ENCODE results near the gene MYO15B. TPM values are rescaled to one million over a fixed set of nuclear protein-coding genes. Genes with fewer than 3 reads are reported as not detected.

The MYO15B gene
- polyA plus RNA-seq, 1 donor from 2014 or later = 2.4 TPM

DNA sequence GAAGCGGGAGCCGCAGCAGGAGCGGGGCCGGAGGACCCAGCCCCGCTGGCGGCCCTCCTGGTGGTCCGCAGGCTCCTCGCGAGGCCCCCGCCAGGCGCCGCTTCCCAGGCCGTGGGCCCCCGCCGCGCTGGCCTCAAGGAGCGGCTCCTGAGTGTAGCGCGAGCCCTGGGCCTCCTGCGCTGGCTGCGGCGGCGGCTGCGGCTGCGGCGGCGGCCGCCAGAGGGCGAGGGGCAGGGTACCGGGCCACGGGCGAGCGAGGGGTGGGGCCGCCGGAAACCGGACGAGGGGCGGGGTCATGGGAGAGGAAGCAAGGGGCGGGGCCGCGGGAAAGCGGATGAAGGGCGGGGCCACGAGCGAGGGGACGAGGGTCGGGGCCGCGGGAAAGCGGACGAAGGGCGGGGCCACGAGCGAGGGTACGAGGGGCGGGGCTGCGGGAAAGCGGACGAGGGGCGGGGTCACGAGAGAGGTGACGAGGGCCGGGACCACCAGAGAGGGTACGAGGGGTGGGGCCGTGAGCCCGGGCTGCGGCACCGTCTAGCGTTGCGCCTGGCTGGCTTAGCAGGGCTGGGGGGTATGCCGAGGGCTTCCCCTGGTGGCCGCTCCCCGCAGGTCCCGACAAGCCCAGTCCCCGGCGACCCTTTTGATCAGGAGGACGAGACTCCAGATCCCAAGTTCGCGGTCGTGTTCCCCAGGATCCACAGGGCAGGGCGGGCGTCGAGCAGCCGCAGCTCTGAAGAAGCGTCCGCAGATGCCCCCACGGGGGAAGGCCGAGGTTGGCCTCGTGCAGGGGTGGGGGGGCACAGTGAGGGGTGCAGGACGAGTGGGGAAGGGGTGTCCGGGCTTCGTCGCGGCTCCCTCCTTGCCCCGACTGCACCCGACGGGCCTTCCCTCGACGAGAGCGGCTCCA is 1.7 kb downstream of the MYO15B start:
- H3K4me2 ChIP-seq (ENCODE audit: low read length) = no peak overlapping the region
- H3K9me2 ChIP-seq (ENCODE audit: insufficient read depth, low read length) = no peaks in the 10 kb centered on the region
- H3F3A ChIP-seq (ENCODE audit: insufficient read depth, low read length, poor library complexity, severe bottlenecking) = no peaks in the 10 kb centered on the region
- H2AFZ ChIP-seq (ENCODE audit: low read depth, low read length) = no peak overlapping the region
- no peaks in the 10 kb centered on the region for H3K79me2 ChIP-seq (replicated peaks; ENCODE audit: insufficient read depth, low read length)
- no peak overlapping the region for H3K27ac ChIP-seq (ENCODE audit: low read length)
- H3K9ac ChIP-seq (ENCODE audit: low read length) = peak overlapping the region; percentile 34
- TF ChIP-seq, protein P1, sequence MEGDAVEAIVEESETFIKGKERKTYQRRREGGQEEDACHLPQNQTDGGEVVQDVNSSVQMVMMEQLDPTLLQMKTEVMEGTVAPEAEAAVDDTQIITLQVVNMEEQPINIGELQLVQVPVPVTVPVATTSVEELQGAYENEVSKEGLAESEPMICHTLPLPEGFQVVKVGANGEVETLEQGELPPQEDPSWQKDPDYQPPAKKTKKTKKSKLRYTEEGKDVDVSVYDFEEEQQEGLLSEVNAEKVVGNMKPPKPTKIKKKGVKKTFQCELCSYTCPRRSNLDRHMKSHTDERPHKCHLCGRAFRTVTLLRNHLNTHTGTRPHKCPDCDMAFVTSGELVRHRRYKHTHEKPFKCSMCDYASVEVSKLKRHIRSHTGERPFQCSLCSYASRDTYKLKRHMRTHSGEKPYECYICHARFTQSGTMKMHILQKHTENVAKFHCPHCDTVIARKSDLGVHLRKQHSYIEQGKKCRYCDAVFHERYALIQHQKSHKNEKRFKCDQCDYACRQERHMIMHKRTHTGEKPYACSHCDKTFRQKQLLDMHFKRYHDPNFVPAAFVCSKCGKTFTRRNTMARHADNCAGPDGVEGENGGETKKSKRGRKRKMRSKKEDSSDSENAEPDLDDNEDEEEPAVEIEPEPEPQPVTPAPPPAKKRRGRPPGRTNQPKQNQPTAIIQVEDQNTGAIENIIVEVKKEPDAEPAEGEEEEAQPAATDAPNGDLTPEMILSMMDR (IDR thresholded peaks at IDR 0.05; ENCODE audit: poor library complexity, severe bottlenecking) = no peak
- no peak for TF ChIP-seq EZH2 (IDR thresholded peaks at IDR 0.05; ENCODE audit: borderline replicate concordance, insufficient read depth, low read length, poor library complexity, severe bottlenecking)
- no peak for TF ChIP-seq TAF1 (IDR thresholded peaks at IDR 0.05; ENCODE audit: low read depth)
- TF ChIP-seq POLR2AphosphoS5 (IDR thresholded peaks at IDR 0.05) = no peak
- no peaks in the 10 kb centered on the region for H4K20me1 ChIP-seq (ENCODE audit: insufficient read depth)
- H3K4me3 ChIP-seq (ENCODE audit: low read length) = peak overlapping the region; percentile 64
- peaks cover 25% of the 10 kb centered on the region for H3K27me3 ChIP-seq (ENCODE audit: insufficient read depth, low read depth, low read length)
- H3K9me3 ChIP-seq (ENCODE audit: low read length) = no peaks in the 10 kb centered on the region
- no peaks in the 10 kb centered on the region for H3K36me3 ChIP-seq (ENCODE audit: insufficient read depth, low read length)

DNA sequence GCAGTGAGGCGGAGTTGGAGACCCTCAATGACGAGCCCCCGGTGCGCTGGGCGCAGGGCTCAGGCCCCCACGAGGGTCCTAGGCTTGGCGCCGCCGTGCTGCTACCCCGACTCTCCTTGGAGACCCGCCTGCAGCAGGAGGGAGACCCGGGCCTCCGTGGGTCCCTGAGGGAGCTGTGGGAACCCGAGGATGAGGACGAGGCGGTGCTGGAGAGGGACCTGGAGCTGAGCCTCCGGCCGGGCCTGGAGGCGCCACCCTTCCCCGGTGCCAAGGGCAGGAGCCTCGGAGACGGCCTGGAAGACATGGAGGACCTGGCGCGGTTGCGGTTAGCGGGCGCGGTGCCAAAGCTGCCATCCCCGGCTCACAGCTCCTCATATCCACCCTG is 2.3 kb downstream of the MYO15B start:
- peak overlapping the region; percentile 64 for H3K4me3 ChIP-seq (ENCODE audit: low read length)
- no peaks in the 10 kb centered on the region for H3F3A ChIP-seq (ENCODE audit: insufficient read depth, low read length, poor library complexity, severe bottlenecking)
- TF ChIP-seq TAF1 (IDR thresholded peaks at IDR 0.05; ENCODE audit: low read depth) = no peak
- no peak for TF ChIP-seq RAD21 (conservative IDR thresholded peaks at IDR 0.05)
- no peak for TF ChIP-seq SMC3 (conservative IDR thresholded peaks at IDR 0.05; ENCODE audit: poor library complexity)
- TF ChIP-seq, protein P1 (IDR thresholded peaks at IDR 0.05; ENCODE audit: poor library complexity, severe bottlenecking) = no peak
- TF ChIP-seq EP300 (conservative IDR thresholded peaks at IDR 0.05; ENCODE audit: poor library complexity, severe bottlenecking) = no peak
- no peak for TF ChIP-seq MXI1 (conservative IDR thresholded peaks at IDR 0.05; ENCODE audit: poor library complexity, severe bottlenecking)
- TF ChIP-seq POLR2AphosphoS5 (IDR thresholded peaks at IDR 0.05) = no peak
- TF ChIP-seq EZH2 (IDR thresholded peaks at IDR 0.05; ENCODE audit: borderline replicate concordance, insufficient read depth, low read length, poor library complexity, severe bottlenecking) = no peak
- TF ChIP-seq, protein P2, sequence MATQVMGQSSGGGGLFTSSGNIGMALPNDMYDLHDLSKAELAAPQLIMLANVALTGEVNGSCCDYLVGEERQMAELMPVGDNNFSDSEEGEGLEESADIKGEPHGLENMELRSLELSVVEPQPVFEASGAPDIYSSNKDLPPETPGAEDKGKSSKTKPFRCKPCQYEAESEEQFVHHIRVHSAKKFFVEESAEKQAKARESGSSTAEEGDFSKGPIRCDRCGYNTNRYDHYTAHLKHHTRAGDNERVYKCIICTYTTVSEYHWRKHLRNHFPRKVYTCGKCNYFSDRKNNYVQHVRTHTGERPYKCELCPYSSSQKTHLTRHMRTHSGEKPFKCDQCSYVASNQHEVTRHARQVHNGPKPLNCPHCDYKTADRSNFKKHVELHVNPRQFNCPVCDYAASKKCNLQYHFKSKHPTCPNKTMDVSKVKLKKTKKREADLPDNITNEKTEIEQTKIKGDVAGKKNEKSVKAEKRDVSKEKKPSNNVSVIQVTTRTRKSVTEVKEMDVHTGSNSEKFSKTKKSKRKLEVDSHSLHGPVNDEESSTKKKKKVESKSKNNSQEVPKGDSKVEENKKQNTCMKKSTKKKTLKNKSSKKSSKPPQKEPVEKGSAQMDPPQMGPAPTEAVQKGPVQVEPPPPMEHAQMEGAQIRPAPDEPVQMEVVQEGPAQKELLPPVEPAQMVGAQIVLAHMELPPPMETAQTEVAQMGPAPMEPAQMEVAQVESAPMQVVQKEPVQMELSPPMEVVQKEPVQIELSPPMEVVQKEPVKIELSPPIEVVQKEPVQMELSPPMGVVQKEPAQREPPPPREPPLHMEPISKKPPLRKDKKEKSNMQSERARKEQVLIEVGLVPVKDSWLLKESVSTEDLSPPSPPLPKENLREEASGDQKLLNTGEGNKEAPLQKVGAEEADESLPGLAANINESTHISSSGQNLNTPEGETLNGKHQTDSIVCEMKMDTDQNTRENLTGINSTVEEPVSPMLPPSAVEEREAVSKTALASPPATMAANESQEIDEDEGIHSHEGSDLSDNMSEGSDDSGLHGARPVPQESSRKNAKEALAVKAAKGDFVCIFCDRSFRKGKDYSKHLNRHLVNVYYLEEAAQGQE (IDR thresholded peaks at IDR 0.05; ENCODE audit: borderline replicate concordance) = no peak
- H3K27ac ChIP-seq (ENCODE audit: low read length) = no peak overlapping the region
- H3K9me2 ChIP-seq (ENCODE audit: insufficient read depth, low read length) = no peaks in the 10 kb centered on the region
- no peak overlapping the region for H2AFZ ChIP-seq (ENCODE audit: low read depth, low read length)
- H3K27me3 ChIP-seq (ENCODE audit: insufficient read depth, low read depth, low read length) = peaks cover 25% of the 10 kb centered on the region
- H4K20me1 ChIP-seq (ENCODE audit: insufficient read depth) = no peaks in the 10 kb centered on the region
- H3K9ac ChIP-seq (ENCODE audit: low read length) = no peak overlapping the region
- H3K4me2 ChIP-seq (ENCODE audit: low read length) = no peak overlapping the region
- H3K9me3 ChIP-seq (ENCODE audit: low read length) = no peaks in the 10 kb centered on the region
- no peaks in the 10 kb centered on the region for H3K36me3 ChIP-seq (ENCODE audit: insufficient read depth, low read length)
- no peaks in the 10 kb centered on the region for H3K79me2 ChIP-seq (replicated peaks; ENCODE audit: insufficient read depth, low read length)
